GM21526 (cell line): ENCODE data around the gene CACNA1G.

Experiments
- ATAC-seq: cut with Tn5 transposase; IDR thresholded peaks from one replicate; pipeline ENCODE4 v1.9.1; 2021; ENCODE audit warnings: moderate library complexity; ENCODE audit not compliant: unreplicated experiment, low FRiP score

The CACNA1G gene

DNA sequence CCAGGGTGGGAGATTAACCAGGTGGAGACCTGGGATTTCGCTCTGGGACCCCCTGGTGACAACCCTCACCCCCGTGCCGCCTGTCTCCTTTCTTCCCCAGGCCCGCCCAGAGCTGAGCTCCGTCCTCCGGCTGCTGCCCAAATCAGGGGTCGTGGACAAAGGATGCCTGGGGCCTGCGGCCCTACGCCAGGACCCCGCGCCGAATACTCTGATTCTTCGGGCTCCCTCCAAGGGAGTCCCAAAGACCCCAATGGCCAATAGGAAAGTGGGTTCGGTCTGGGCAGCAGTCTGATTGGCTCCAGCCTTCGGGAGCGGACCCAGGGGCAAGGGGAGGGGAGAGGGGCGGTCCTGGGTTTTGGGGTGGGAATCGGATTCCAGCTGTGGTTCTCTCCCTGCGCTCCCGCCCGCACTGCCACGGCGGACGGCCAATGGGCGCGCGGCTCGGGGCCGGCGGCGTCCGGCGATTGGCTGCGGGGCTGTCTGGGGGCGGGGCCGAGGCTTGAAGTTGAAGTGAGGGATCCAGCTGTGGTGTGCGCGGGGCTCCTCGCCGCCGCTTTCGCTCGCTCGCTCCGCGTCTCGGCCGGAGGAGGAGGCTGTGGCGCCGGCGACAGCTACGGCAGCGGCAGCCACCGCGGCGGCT lies at the start of gene CACNA1G:
Gene CACNA1G, plus strand, starts transcription at position 531 of the 640 bp plus-strand sequence. CDS start 745 bp downstream, outside the sequence.
- peak; percentile 87 for ATAC-seq

DNA sequence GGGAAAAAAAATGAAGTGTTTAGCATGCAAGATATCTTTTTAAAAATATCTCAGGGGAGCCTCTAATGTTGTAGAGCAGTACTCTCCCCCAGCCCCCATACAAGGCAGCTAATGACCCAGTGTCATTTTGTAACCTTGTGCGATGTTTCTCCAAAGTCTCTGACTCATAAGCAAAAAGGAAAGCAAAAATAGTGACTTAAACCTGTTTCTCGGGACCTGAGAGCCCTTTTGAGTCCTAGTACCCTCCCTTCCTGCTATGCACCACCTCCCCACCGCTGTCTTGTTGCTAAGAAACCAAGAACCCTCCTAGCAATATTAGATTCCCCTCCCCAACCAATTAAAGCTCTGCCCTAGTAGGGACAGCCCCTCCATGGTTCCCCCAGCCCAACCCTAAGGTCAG lies 49.5 kb upstream of the CACNA1G start:
- peak; percentile 66 for ATAC-seq

DNA sequence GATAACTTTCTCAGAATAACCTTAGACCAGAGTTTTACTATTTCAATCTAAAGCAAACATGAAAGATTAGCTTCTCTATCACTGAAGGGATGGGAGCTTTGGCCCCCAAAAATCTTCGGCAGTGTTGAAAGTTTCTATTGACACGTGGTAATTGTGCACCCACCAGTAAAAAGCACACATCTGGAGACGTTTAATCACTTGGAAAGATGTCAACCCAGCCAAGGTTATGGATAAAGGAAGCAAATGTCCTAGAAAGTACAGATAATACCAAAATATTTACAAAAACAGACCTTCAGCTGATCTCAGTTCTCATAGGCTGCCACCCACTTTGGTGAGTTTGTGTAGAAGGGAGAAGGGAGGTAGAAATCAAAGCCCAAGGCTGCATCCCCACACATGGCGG lies 47.0 kb upstream of the CACNA1G start:
- no peak for ATAC-seq

DNA sequence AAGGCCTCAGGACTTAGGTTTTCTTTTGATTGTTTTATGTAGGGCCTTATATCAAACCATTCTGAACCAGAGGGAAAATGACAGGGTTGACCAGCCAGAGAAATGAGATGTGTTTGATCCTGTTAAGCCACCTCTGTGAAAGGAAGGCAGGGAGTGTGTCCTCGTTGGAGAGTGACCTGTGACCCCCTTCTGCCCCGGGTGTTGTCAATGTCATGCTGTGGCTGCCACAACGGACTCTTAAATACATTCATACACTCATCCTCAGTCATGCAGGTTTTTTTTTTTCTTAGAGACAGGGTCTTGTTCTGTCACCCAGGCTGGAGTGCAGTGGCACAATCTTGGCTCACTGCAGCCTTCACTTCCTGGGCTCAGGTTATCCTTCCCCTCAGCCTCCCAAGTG lies 46.1 kb upstream of the CACNA1G start:
- no peak for ATAC-seq

DNA sequence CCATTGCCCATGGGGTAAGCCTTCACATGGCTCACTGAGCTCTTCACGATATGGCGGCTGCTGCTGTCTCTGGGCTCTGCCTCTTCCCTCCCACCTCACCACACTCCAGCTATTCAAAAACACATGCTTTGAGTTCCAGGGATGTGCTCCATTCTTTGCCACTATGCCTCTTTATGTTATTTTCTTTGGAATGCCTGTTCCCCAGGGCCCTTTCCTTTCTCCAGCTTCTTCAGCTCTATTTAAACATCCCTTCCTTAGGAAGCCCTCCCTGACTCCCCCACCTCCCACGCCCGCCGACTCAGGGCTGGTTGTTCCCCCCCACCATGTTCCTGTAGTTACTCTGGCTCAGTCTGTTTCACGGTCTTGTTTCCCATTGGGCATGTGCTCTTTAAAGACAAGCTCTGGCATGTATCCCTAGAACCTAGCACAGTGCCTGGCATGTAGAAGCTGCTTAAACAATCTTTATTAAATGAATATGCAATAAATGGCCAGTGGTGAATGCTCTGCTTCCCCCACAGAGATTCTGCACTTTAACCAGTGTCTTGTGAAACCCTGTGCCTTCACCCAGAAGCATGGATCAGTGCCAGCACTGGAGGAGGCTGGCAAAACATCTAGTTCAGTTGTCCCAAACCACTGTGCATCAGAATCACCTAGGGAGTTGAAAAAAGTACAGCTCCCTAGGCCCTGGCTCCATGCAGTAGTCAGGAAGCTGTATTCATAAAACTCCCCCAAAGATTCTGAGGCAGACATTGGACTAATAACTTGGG lies 45.4 kb upstream of the CACNA1G start:
- ATAC-seq: no peak

DNA sequence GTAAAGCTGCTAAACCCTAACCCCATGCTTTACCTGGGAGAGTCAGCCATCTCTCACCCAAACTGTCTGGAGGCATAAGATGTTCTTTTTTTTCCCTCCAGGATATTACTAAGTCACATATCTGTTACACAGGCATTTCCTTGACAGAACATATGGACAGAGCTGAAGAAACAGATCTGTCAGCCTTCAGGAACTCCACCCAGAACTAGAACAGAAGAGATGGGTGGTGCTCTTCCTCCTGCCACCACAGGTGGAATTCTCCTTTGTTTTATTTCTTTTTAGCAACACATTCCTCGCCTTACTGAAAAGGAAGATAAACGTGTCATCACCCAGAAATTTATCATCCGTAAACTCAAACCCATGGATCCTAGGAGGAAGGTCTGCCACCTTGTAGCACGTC lies 43.5 kb upstream of the CACNA1G start:
- no peak for ATAC-seq

DNA sequence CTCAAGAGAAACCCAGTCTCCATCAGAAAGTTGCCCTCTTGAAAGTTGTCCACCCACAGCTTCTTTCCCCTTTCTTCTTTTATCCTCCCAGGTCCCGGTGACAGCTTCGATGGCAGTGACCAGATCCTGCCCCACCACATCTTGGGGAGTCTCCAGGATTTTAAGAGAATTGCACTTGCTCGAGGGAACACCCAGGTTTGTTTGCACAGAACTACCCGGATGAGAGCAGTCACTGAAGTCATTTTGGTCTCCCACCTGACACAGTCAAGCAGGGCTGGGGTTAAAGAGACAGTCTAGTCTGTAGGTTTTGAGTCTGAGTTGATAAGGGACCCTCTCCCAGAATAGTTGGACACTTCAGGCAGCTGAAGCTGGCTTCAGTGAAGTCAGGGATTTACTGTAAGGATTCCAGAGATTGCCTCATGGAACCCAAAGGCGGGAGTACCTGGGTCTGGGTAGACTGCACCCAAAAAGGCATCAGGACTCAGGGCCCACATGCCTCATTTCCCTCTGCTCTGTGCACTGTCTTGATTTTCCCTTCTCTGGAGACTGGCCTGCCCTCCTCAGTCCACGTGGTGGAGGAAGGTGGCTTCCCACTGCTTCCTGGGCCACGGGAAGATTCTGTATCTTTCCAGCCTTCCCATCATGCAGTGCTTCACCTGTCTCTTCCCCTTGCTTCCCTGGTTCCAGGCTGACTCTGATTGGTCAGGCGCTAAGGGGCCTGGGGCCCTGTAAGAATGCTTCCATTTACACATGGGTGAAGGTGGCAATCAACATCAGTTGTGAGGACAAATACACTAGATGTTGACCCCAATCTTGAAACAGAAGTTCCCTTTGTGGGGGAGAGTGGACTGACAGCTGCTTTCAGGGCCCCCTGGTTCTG lies 42.8 kb upstream of the CACNA1G start:
- no peak for ATAC-seq

DNA sequence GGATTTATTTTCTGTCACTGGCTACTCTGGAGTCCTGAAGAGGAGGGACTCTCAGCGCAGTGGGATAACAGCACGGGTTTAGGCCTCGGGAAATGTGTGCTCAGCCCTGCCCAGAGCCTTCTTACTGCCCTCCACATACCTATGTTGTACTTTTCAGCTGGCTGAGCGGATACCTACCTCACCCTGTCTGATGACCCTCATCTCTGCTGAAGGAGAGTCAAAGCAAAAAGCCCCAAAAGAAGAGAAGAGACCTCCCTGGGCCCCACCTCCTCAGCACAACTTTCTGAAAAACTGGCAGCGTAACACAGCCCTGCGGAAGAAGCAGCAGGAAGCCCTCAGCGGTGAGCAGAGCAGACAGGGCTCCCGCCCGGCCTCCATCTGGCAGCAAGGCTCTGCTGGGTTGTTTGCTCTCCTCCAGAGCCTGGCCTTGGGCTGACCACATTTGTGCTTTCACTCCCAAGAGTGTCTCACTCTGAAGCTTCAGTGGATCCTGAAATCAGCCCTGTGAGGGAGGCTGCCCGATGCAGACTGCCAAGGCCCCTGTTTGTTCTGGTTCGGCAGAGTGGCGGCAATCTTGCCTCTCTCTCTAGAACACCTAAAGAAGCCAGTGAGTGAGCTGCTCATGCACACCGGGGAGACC lies 42.0 kb upstream of the CACNA1G start:
- ATAC-seq: no peak

DNA sequence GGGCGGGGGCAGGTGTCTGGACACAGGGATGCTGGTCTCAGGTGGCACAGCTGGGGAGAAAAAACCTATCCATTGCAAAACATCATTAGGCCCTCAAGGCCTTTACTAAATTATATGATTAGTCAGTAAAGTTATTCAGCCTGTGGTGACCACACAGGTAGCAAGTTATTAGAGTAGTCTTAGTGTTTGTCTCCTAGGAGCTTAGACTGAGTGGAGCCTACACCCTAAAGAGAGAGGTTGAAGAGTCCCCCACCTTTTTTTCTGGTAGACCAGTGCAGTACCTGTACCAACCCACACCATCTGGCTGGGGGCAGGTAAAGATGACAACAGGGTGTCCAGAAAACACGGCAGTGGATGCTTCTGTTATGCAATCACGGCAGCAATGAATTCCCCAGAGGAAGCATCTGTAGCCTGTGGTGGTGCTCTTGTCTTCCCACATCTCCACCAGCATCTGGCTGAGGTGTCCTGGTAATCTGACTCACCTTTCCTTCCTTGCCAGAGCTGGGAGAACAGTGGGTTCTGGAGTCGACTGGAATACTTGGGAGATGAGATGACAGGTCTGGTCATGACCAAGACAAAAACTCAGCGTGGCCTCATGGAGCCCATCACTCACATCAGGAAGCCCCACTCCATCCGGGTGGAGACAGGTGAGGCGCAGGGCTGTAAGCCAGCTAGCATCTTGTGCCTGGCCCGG lies 41.2 kb upstream of the CACNA1G start:
- ATAC-seq: no peak

DNA sequence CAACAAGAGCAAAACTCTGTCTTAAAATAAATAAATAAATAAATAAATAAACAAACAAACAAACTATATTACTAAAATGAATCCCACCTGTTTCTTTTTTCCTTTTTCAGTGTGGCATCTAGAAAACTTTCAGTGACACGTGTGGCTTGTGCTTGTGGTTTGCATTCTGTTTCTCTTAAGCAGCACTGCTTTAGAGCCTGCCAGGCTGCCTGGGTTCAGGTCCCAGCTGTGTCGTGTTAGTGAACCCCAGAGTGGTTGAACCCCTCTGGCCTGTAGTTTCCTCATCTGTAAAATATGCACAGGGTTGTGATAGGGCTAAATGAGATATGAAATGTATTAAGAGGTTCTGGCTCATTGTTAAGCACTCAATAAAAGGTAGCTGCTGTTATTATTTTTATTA lies 40.0 kb upstream of the CACNA1G start:
- ATAC-seq: no peak

DNA sequence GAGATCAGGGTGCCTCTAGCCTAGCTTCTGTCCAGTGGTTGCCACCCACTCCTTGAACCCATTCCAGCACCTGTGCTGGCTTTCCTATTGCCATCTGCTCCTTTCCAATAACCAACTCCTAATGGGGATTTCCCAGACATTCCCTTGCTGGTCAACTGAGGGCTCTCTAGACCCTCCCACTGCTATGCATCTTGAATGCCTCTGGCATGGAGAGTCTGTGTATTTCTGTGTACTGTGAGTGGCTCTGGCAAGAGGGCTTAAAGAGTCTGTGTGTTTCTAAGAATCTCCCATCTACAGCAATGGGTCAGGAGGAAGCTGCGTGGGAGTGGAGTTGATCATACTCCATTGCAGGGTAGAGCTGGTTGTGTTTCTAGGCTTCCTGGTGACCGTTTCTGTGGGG lies 39.0 kb upstream of the CACNA1G start:
- no peak for ATAC-seq

DNA sequence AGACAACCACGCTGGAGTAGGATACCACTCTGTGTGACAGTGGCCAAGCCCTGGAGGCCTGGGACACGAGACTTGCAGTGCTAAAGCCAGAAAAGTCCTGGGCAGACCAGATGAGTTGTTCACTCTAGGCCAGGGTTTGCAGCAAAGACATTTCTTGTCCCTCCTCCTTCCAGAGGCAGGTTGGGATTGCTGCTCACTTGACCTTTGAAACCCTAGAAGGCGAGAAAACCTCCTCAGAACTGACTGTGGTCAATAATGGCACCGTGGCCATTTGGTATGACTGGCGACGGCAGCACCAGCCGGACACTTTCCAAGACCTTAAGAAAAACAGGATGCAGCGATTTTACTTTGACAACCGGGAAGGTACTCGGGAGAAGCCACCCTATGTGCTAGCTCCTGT lies 37.7 kb upstream of the CACNA1G start:
- ATAC-seq: no peak

DNA sequence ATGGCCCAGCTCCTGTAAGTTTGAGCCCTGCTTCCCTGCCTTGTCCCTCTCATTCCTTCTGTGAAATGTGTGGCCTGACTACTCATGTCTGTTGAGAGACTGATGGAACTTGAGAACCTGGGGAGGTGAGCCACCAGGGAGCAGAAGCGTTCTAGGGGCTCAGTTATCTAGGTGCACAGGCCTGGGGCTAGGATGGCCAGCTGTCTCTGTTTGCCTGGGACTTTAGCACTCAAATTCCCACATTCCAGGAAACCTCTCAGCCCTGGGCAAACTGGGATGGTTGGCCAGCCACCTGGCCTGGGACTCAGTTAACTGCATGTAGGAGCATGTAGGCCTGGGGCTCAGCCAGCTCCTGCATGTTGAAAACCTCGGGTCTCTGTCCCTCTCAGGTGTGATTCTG lies 37.3 kb upstream of the CACNA1G start:
- no peak for ATAC-seq

DNA sequence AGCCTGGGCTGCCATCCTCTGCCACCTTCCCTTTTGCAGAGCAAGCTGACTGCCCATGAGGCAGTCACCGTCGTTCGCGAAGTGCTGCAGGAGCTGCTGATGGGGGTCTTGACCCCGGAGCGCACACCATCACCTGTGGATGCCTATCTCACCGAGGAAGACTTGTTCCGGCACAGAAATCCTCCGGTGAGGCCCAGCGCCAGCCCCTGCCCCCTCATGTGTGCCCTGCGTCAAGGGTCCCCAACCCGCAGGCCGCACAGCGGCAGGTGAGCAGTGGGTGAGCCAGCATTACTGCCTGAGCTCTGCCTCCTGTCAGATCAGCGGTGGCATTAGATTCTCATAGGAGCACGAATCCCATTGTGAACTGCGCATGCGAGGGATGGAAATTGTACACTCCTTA lies 35.7 kb upstream of the CACNA1G start:
- ATAC-seq: no peak

DNA sequence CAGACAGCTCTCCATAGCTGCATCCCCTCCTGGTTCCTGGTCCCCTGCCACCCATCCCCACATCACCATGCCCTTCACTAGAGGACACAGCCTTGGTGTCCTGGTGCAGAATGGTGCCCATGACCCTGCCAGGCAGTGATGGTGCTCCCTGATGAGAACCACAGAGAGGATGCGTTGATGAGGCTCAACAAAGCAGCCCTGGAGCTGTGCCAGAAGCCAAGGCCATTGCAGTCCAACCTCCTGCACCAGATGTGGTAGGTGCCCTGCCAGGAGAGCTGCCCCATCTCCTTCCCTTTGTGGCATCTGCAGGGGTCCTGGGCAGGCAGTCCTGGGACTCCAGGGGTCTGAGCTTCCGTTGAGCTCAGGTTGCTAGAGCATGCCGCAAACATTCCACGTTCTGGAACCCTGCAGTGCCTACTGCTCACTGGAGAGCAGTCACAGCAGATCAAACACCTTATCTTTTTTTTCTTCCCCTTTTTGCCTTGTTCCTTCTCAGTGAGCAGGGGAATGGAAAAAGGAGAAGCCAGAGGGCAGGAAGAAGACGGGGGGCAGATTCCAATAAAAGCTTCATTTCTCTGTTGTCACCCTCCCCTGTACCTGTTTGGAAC lies 33.3 kb upstream of the CACNA1G start:
- no peak for ATAC-seq

DNA sequence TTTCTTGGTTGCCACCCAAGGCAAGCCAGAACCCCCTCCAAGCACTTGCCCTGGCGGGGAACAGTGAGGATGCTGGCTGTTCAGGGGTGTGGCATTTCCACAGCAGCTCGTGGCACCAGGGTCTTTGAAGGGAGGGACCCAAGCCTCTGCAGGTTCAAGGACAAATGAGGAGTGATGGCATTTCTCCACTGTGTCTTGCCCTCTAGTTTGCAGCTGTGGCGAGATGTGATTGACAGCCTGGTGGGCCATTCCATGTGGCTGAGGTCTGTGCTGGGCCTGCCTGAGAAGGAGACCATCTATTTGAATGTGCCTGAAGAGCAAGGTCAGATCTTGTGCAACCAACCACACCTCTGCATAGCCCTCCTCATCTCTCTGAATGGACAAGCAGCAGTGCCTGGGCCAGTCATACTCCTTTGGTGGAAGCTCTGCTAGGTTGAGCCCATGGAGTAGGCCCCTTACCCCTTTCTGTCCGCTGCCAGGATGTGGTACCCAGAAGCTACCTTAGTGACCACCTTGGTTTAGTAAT lies 32.5 kb upstream of the CACNA1G start:
- no peak for ATAC-seq

DNA sequence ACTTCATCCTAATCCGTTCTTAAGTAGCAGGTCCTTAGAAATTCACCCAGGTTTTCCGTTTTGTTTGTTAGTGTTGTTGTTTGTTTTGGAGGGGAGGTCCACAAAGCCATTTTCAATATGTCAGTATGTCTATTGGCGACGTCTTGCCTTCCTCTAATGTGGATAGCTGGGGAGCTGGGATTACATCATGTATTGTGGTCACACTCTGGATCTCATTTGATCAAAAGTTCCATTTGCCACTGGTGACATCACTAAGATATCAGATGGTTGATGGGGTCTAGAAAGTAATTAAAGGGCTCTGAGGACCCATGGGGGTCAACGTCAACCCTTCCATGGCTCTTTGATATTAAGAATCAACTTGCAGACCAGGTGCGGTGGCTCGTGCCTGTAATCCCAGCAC lies 30.7 kb upstream of the CACNA1G start:
- no peak for ATAC-seq

DNA sequence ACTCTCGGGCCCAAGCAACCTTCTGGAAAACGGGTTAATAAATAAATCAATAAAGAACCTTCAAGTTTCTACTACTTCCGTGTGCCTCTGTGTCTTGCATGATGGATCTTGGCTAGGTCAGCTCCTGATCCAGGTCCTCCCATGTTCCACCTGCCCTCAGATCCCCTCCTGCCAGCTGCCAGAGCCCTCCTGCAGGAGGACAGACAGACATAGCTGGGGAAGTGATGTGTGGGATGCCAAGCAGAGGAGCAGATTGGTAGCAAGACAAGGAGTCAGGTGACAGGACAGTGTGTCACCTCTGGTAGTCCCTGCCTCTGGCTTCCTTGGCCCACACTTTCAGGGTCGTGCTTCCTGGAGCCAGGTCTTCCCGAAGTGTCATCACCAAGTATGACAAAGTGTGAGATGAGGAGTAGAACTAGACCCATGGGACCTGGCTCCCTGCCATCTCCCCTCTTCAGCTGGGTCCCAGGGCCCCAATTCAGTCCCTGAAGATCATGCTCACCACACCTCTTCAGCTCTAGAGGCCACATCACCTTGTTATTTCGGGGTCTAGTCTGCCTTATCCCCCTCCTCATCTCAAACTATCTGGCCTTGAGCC lies 29.0 kb upstream of the CACNA1G start:
- no peak for ATAC-seq

DNA sequence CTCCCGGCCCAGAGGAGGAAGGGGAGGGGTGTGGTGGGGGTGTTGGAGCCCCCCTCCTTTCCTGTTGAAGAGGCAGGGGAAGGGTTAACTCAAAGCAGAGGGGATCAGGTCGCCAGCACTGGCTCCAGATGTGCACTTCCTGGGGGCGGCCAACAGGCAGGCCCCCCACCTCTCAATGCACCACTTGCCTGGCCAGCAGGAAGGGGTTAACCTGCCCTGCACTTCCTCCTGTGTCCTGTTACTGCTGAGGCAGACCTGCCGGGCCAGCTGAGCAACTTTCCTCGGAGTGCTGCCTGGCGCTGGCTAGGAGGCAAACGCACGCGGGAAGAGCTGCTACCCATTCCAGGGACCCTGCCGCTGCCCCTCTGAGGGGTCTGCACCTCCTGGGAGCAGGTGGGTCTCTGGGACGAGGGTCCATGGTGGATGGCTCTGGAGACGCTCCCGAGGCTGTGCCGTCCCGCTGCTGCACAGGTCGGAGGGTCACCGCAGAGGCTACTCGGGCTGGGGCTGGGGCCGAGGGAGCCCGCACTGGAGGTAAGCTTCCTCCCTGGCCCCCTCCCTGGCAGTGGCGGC lies 28.0 kb upstream of the CACNA1G start, which contains the start of gene EPN3:
Gene EPN3, plus strand, starts transcription at position 284 of the 573 bp plus-strand sequence. CDS start 3,822 bp downstream, outside the sequence.
- no peak for ATAC-seq
